HCT116 (cell line): ENCODE results near the gene LRRC8B.

Experiments used
- EZH2 ChIP-seq: fragments of 200-600 bp; sonication (generic); IDR thresholded peaks from 2 replicates; pipeline ENCODE4 v1.6.1; 2017; ENCODE audit warnings: antibody characterized with exemption, mixed run types
- POLR2AphosphoS5 ChIP-seq: IDR thresholded peaks from 2 replicates; pipeline ENCODE4 v1.6.1; 2011; ENCODE audit warnings: mild to moderate bottlenecking, low read depth, low read length, moderate library complexity
- RAD21 ChIP-seq: IDR thresholded peaks from 2 replicates; pipeline ENCODE4 v1.6.1; 2012; ENCODE audit warnings: low read depth, mild to moderate bottlenecking
- TF ChIP-seq, protein P1 (sequence below), 3 experiments: fragments of 200-600 bp in 1 of 3; sonication (generic) in 1 of 3; IDR thresholded peaks in 2 of 3; conservative IDR thresholded peaks in 1 of 3; 2 replicates each; pipeline ENCODE4 v1.5.1; 2012 to 2017; ENCODE audit warnings: low read depth in 2 of 3, low read length in 2 of 3, antibody characterized with exemption in 1 of 3, borderline replicate concordance in 1 of 3, control low read depth in 1 of 3, mild to moderate bottlenecking in 1 of 3, mixed read lengths in 1 of 3, mixed run types in 1 of 3, moderate library complexity in 1 of 3; ENCODE audit not compliant: insufficient read depth in 1 of 3

DNA sequence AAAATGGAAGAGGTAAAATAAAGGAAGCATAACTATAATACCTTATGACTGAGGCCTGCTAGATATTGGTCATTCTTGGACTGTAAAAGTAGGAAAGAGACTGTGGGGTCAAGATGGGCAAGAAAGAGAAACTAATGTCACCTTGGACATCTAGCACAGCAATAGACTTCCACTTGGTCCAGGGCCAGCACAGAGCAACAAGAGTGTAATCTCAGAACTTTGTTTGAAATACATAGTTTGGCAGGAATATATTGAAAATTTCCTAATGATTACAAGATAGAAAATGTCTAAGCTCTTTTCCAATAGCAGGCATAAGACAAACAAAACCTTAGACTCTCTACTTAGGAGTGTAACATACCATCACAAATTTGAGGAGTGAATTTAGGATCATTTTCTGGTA lies 112.9 kb downstream of the LRRC8B start:
- no peak for TF ChIP-seq EZH2
- TF ChIP-seq POLR2AphosphoS5 = no peak
- TF ChIP-seq, protein P1, sequence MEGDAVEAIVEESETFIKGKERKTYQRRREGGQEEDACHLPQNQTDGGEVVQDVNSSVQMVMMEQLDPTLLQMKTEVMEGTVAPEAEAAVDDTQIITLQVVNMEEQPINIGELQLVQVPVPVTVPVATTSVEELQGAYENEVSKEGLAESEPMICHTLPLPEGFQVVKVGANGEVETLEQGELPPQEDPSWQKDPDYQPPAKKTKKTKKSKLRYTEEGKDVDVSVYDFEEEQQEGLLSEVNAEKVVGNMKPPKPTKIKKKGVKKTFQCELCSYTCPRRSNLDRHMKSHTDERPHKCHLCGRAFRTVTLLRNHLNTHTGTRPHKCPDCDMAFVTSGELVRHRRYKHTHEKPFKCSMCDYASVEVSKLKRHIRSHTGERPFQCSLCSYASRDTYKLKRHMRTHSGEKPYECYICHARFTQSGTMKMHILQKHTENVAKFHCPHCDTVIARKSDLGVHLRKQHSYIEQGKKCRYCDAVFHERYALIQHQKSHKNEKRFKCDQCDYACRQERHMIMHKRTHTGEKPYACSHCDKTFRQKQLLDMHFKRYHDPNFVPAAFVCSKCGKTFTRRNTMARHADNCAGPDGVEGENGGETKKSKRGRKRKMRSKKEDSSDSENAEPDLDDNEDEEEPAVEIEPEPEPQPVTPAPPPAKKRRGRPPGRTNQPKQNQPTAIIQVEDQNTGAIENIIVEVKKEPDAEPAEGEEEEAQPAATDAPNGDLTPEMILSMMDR (IDR thresholded peaks at IDR 0.05 in 2 of 3, conservative IDR thresholded peaks at IDR 0.05 in 1 of 3; ENCODE audit: borderline replicate concordance in 1 of 3, insufficient read depth in 1 of 3, low read depth in 2 of 3, low read length in 2 of 3) = no peak
- TF ChIP-seq RAD21 = no peak
